ENCODE results near the gene KPNA6.
"Not testable (repeated sequence)": the region's sequence is repeated elsewhere in the genome, so short reads cannot be mapped to it uniquely, and the experiment has no call there.

KPNA6 gene

DNA sequence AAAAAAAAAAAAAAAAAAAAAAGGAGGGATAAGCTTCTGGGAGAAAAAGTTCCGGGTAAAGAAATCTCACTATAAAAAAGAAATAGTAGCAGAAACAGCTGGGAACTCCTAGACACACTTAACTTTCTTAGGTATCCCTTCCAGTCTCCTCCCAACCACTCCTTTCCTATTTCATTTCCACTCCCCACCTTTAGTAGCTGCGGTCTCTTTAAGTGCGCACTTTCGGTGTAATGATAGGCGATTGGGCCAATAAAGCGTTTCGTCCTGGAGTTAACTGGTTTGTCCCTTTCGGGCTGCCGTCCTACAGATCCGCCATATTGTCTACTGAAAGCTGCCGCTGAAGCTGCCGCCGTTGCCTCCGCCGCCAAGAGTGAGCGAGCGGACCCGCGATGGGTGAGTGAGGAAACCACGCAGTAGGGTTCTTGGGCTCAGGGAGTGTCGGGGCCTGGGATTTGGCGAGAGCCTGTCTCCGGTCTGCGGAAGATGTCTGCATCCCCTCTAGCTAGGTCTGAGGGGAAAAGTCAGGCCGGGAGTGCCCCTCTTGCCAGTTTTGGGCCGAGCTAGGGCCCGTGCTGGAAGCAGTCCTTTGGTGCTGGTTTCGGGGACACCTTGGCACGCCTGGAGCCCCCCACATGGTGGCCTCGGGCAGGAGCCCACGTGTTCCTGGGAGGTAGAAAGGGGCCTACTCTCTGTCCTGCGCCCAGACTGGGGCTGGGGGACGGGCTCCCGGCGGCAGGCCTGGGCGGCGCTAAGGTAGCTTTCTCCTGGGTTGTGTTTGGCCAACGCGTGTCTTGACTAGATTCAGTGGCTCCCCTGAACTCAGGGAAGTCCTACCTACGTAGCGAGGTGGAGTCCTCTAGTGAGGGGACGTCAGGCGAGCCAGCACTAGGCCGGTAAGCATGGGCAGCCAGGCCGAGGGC, at the start of gene KPNA6:
Gene KPNA6, plus strand, starts transcription at position 315 of the 920 bp plus-strand sequence. Its CDS starts 75 bp downstream, at position 390.
- H3K4me3 ChIP-seq (ENCODE audit: low read length), result peak within 1 kb of the TSS; percentile 94
- no peak for TF ChIP-seq EZH2phosphoT487 (IDR thresholded peaks at IDR 0.05; ENCODE audit: low read depth)
- TF ChIP-seq, protein P1, sequence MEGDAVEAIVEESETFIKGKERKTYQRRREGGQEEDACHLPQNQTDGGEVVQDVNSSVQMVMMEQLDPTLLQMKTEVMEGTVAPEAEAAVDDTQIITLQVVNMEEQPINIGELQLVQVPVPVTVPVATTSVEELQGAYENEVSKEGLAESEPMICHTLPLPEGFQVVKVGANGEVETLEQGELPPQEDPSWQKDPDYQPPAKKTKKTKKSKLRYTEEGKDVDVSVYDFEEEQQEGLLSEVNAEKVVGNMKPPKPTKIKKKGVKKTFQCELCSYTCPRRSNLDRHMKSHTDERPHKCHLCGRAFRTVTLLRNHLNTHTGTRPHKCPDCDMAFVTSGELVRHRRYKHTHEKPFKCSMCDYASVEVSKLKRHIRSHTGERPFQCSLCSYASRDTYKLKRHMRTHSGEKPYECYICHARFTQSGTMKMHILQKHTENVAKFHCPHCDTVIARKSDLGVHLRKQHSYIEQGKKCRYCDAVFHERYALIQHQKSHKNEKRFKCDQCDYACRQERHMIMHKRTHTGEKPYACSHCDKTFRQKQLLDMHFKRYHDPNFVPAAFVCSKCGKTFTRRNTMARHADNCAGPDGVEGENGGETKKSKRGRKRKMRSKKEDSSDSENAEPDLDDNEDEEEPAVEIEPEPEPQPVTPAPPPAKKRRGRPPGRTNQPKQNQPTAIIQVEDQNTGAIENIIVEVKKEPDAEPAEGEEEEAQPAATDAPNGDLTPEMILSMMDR (IDR thresholded peaks at IDR 0.05; ENCODE audit: low read depth, low read length), result no peak
- H3K27me3 ChIP-seq (ENCODE audit: low read depth, low read length), result no peaks in the 10 kb centered on the region
- peaks cover 51% of the 10 kb centered on the region for H3K79me2 ChIP-seq (ENCODE audit: low read length)
- H3K9me3 ChIP-seq (ENCODE audit: insufficient read depth, low read length), result no peaks in the 10 kb centered on the region
- peak within 1 kb of the TSS; percentile 97 for H3K4me2 ChIP-seq (ENCODE audit: low read length)
- peaks cover 17% of the 10 kb centered on the region for H4K20me1 ChIP-seq (ENCODE audit: insufficient read depth, low read length)
- no peak within 1 kb of the TSS for H2AFZ ChIP-seq (ENCODE audit: low read depth, low read length)
- H3K36me3 ChIP-seq (replicated peaks; ENCODE audit: low read depth, low read length), result no peaks in the 10 kb centered on the region
- H3K9ac ChIP-seq (ENCODE audit: low read length), result peak within 1 kb of the TSS; percentile 77
- H3K4me1 ChIP-seq (ENCODE audit: low read length), result peaks cover 24% of the 10 kb centered on the region
- H3K27ac ChIP-seq (ENCODE audit: low read length), result peak within 1 kb of the TSS; percentile 70

DNA sequence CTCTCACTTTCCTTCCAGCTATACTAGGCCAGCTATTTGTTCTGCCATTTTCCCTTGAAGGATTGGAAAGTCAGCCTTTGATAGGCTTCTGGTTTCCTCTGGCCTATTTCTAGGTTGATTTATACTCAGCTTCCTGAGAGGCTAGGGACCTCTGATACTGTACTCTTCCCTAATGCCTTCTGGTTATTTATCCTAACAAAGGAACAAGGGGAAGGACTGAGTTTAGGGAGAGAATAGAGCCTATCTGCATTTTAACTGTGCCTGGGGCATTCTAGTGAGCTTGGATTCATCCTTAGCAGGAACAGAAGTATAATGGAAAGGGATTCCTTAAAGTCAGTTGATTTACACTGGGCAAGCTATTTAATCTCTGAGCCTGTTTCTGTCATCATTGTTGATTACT, 46.9 kb upstream of the KPNA6 start:
- TF ChIP-seq, protein P1 (IDR thresholded peaks at IDR 0.05; ENCODE audit: low read depth, low read length), result no peak
- TF ChIP-seq EZH2phosphoT487 (IDR thresholded peaks at IDR 0.05; ENCODE audit: low read depth), result no peak
- peaks cover 25% of the 10 kb centered on the region for H3K36me3 ChIP-seq (replicated peaks; ENCODE audit: low read depth, low read length)
- no peak overlapping the region for H3K27ac ChIP-seq (ENCODE audit: low read length)
- no peaks in the 10 kb centered on the region for H4K20me1 ChIP-seq (ENCODE audit: insufficient read depth, low read length)
- H2AFZ ChIP-seq (ENCODE audit: low read depth, low read length), result no peak overlapping the region
- H3K79me2 ChIP-seq (ENCODE audit: low read length), result no peaks in the 10 kb centered on the region
- no peaks in the 10 kb centered on the region for H3K4me1 ChIP-seq (ENCODE audit: low read length)
- no peaks in the 10 kb centered on the region for H3K27me3 ChIP-seq (ENCODE audit: low read depth, low read length)
- no peak overlapping the region for H3K4me2 ChIP-seq (ENCODE audit: low read length)
- H3K4me3 ChIP-seq (ENCODE audit: low read length), result no peak overlapping the region
- no peaks in the 10 kb centered on the region for H3K9me3 ChIP-seq (ENCODE audit: insufficient read depth, low read length)
- H3K9ac ChIP-seq (ENCODE audit: low read length), result no peak overlapping the region

DNA sequence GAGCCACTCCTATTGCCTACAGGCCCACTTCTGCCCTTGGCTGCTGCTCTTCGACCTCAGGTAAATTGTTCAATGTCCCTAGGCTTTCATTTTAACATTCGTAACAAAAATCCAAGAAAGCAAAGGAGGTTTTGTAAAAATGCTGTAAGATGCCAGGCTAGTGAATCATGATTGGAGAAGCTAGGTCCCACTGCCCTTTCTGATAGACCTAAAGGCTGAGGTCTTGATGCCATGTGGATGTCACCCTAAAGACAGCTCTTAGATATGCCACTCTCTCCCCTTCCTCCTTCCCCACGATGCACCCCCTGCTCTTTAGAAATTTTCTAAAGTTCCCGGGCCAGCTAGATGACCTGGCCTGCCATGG, 45.0 kb upstream of the KPNA6 start:
- Histone ChIP-seq H3K9ac (ENCODE audit: low read length) (no peak overlapping the region), H3K79me2 (ENCODE audit: low read length) (no peaks in the 10 kb centered on the region), H3K4me3 (ENCODE audit: low read length) (no peak overlapping the region), H2AFZ (ENCODE audit: low read depth, low read length) (no peak overlapping the region), H3K9me3 (ENCODE audit: insufficient read depth, low read length) (no peaks in the 10 kb centered on the region), H3K27me3 (ENCODE audit: low read depth, low read length) (no peaks in the 10 kb centered on the region), H3K36me3 (replicated peaks; ENCODE audit: low read depth, low read length) (peaks cover 18% of the 10 kb centered on the region), H3K4me2 (ENCODE audit: low read length) (no peak overlapping the region), H3K27ac (ENCODE audit: low read length) (no peak overlapping the region), H4K20me1 (ENCODE audit: insufficient read depth, low read length) (no peaks in the 10 kb centered on the region), H3K4me1 (ENCODE audit: low read length) (peaks cover 9% of the 10 kb centered on the region)
- TF ChIP-seq, protein P1 (IDR thresholded peaks at IDR 0.05; ENCODE audit: low read depth, low read length), result no peak
- no peak for TF ChIP-seq EZH2phosphoT487 (IDR thresholded peaks at IDR 0.05; ENCODE audit: low read depth)

DNA sequence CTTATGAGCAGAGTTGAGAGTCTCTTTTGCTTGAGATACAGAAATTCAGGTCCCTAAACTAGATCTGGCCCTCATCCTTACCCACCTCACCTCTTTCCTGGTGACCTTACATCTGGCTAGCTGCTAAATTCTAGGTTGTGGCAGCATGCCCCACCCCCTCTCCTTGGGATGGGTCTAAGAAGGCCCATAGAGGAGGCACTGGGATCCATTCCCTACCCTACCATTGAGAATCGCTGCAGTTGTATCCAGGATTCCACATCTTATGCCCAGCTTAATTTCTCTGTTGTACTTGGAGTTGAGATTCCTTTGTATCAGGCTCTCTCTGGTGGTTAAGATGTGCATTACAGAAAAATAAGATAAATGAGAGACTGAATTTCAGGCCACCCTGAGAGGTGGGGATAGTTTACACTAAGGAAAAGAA, 44.6 kb upstream of the KPNA6 start:
- H2AFZ ChIP-seq (ENCODE audit: low read depth, low read length), result no peak overlapping the region
- no peaks in the 10 kb centered on the region for H3K27me3 ChIP-seq (ENCODE audit: low read depth, low read length)
- TF ChIP-seq, protein P1 (IDR thresholded peaks at IDR 0.05; ENCODE audit: low read depth, low read length), result peak; percentile 42
- no peak for TF ChIP-seq EZH2phosphoT487 (IDR thresholded peaks at IDR 0.05; ENCODE audit: low read depth)
- no peaks in the 10 kb centered on the region for H3K79me2 ChIP-seq (ENCODE audit: low read length)
- peaks cover 9% of the 10 kb centered on the region for H3K4me1 ChIP-seq (ENCODE audit: low read length)
- H3K9me3 ChIP-seq (ENCODE audit: insufficient read depth, low read length), result no peaks in the 10 kb centered on the region
- no peak overlapping the region for H3K9ac ChIP-seq (ENCODE audit: low read length)
- H3K36me3 ChIP-seq (replicated peaks; ENCODE audit: low read depth, low read length), result peaks cover 18% of the 10 kb centered on the region
- H3K27ac ChIP-seq (ENCODE audit: low read length), result no peak overlapping the region
- H3K4me3 ChIP-seq (ENCODE audit: low read length), result no peak overlapping the region
- H4K20me1 ChIP-seq (ENCODE audit: insufficient read depth, low read length), result no peaks in the 10 kb centered on the region
- no peak overlapping the region for H3K4me2 ChIP-seq (ENCODE audit: low read length)

DNA sequence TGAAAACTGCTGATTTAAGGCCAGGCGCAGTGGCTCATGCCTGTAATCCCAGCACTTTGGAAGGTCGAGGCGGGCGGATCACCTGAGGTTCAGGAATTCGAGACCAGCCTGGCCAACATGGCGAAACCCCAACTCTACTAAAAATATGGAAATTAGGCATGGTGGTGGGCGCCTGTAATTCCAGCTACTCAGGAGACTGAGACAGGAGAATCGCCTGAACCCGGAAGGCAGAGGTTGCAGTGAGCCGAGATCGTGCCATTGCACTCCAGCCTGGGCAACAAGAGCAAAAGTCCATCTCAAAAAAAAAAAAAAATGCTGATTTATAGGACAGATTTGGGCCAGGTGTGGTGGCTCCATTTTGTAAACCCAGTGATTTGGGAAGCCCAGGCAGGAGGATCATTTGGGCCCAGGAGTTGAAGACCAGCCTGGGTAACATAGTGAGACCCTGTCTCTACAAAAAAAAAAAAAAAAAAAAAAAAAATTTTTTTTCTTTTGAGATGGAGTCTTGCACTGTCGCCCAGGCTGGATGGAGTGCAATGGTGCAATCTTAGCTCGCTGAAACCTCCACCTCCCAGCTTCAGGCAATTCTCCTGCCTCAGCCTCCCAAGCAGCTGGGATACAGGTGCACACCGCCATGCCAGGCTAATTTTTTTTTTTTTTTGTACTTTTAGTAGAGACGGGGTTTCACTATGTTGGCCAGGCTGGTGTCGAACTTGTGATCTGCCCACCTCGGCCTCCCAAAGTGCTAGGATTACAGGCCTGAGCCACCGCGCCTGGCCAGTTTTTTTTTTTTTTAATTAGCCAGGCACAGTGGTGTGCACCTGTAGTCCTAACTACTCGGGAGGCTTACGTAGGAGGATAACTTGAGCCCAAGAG, 42.0 kb upstream of the KPNA6 start:
- not testable (repeated sequence) for H3K4me1 ChIP-seq (ENCODE audit: low read length); H3K4me3 ChIP-seq (ENCODE audit: low read length); H3K9ac ChIP-seq (ENCODE audit: low read length); H3K79me2 ChIP-seq (ENCODE audit: low read length); H2AFZ ChIP-seq (ENCODE audit: low read depth, low read length); H3K36me3 ChIP-seq (replicated peaks; ENCODE audit: low read depth, low read length); H4K20me1 ChIP-seq (ENCODE audit: insufficient read depth, low read length); H3K27me3 ChIP-seq (ENCODE audit: low read depth, low read length); H3K9me3 ChIP-seq (ENCODE audit: insufficient read depth, low read length)
- Histone ChIP-seq H3K27ac (ENCODE audit: low read length) (peak overlapping the region; percentile 19; the same call in 1 of the 2 replicates), H3K4me2 (ENCODE audit: low read length) (peak overlapping the region; percentile 62)

All from OCI-LY3 (cell line).